GM23338 (cell line): ENCODE data around the gene KCNMB2. TPM values are rescaled to one million over a fixed set of nuclear protein-coding genes. Genes with fewer than 3 reads are reported as not detected.

Experiments
- ATAC-seq: fragments of 200-7000 bp; cut with Tn5 transposase; 3 replicates; pipeline ENCODE4 v1.9.1; 2020
- DNase-seq: peaks from one replicate; pipeline ENCODE4 v3.0.0-alpha.2; 2015; ENCODE audit warnings: low spot score
- H2AFZ ChIP-seq: fragments of 200-600 bp; sonication (generic); 2 replicates; pipeline ENCODE4 v1.8.0; 2016; ENCODE audit warnings: antibody characterized with exemption, mild to moderate bottlenecking, moderate library complexity
- H3F3A ChIP-seq: fragments of 200-600 bp; sonication (generic); replicated peaks from 2 replicates; pipeline ENCODE4 v1.8.0; 2017; ENCODE audit warnings: antibody characterized with exemption, mixed run types, low read depth
- H3K27ac ChIP-seq: fragments of 200-600 bp; sonication (generic); 2 replicates; pipeline ENCODE4 v1.6.1; 2016; ENCODE audit warnings: low read depth
- H3K27me3 ChIP-seq: fragments of 200-600 bp; sonication (generic); 2 replicates; pipeline ENCODE4 v1.8.0; 2016; ENCODE audit warnings: mild to moderate bottlenecking, mixed run types, moderate library complexity; ENCODE audit not compliant: insufficient read depth
- H3K36me3 ChIP-seq: fragments of 200-600 bp; sonication (generic); 2 replicates; pipeline ENCODE4 v1.8.0; 2016; ENCODE audit warnings: mild to moderate bottlenecking; ENCODE audit not compliant: insufficient read depth
- H3K4me1 ChIP-seq: fragments of 200-600 bp; sonication (generic); 2 replicates; pipeline ENCODE4 v1.8.0; 2016; ENCODE audit warnings: mild to moderate bottlenecking, moderate library complexity; ENCODE audit not compliant: insufficient read depth
- H3K4me2 ChIP-seq: fragments of 200-600 bp; sonication (generic); 2 replicates; pipeline ENCODE4 v1.7.1; 2017; ENCODE audit warnings: mixed run types
- H3K4me3 ChIP-seq: fragments of 200-600 bp; sonication (generic); 2 replicates; pipeline ENCODE4 v1.6.1; 2016; ENCODE audit warnings: mixed run types
- H3K79me2 ChIP-seq: fragments of 200-600 bp; sonication (generic); replicated peaks from 2 replicates; pipeline ENCODE4 v1.8.0; 2017; ENCODE audit warnings: mild to moderate bottlenecking; ENCODE audit not compliant: insufficient read depth
- H3K9me2 ChIP-seq: fragments of 200-600 bp; sonication (generic); 2 replicates; pipeline ENCODE4 v1.8.0; 2017; ENCODE audit not compliant: insufficient read depth
- H4K20me1 ChIP-seq: fragments of 200-600 bp; sonication (generic); replicated peaks from 2 replicates; pipeline ENCODE4 v1.8.0; 2017; ENCODE audit warnings: mild to moderate bottlenecking; ENCODE audit not compliant: insufficient read depth
- H3K27ac Mint-ChIP-seq: 2 replicates; pipeline ENCODE4 v1.8.0; 2020; ENCODE audit warnings: inconsistent platforms, mild to moderate bottlenecking, moderate library complexity, mixed read lengths
- H3K27me3 Mint-ChIP-seq: 3 replicates; pipeline ENCODE4 v1.8.0; 2022; ENCODE audit warnings: low read depth, mild to moderate bottlenecking, moderate library complexity, mixed read lengths, inconsistent platforms; ENCODE audit not compliant: insufficient read depth, poor library complexity
- H3K36me3 Mint-ChIP-seq: 3 replicates; pipeline ENCODE4 v1.8.0; 2021; ENCODE audit warnings: low read depth, mild to moderate bottlenecking, inconsistent platforms, moderate library complexity, mixed read lengths
- H3K4me1 Mint-ChIP-seq: 3 replicates; pipeline ENCODE4 v1.8.0; 2020; ENCODE audit warnings: mild to moderate bottlenecking, inconsistent platforms, mixed read lengths
- H3K4me3 Mint-ChIP-seq: 3 replicates; pipeline ENCODE4 v1.8.0; 2021; ENCODE audit warnings: moderate library complexity, mild to moderate bottlenecking, inconsistent platforms, mixed read lengths
- H3K9me3 Mint-ChIP-seq: 3 replicates; pipeline ENCODE4 v1.8.0; 2020; ENCODE audit warnings: moderate library complexity, mild to moderate bottlenecking, inconsistent platforms, mixed read lengths
- CREB1 ChIP-seq: fragments of 250-450 bp; sonication (Bioruptor Pico); IDR thresholded peaks from 2 replicates; pipeline ENCODE4 v1.5.0; 2020; ENCODE audit warnings: low read depth, mild to moderate bottlenecking, moderate library complexity
- EZH2 ChIP-seq: fragments of 200-600 bp; sonication (generic); IDR thresholded peaks from one replicate; pipeline ENCODE4 v1.8.0; 2017; ENCODE audit warnings: antibody characterized with exemption, mild to moderate bottlenecking, low read depth; ENCODE audit not compliant: unreplicated experiment
- NANOG ChIP-seq: IDR thresholded peaks from 2 replicates; pipeline ENCODE4 v1.6.1; 2016; ENCODE audit warnings: antibody characterized with exemption, borderline replicate concordance
- POLR2AphosphoS5 ChIP-seq: IDR thresholded peaks from 2 replicates; pipeline ENCODE4 v1.6.1; 2016; ENCODE audit warnings: antibody characterized with exemption, low read depth
- STAT1 ChIP-seq: IDR thresholded peaks from one replicate; pipeline ENCODE4 v1.6.1; 2016; ENCODE audit warnings: antibody characterized with exemption; ENCODE audit not compliant: unreplicated experiment
- ZNF114 ChIP-seq: fragments of 250-450 bp; sonication (Bioruptor Pico); IDR thresholded peaks from 2 replicates; pipeline ENCODE4 v1.5.0; 2020; ENCODE audit warnings: mild to moderate bottlenecking, moderate library complexity
- polyA plus RNA-seq: library from polyadenylated mRNA; unstranded; fragments of >200 nt; fragmentation: Nextera tagmentation; extraction: Ambion mirVana; gene quantifications from 2 replicates; pipeline ENCODE4 v1.2.1, GENCODE V29; 2016
- total RNA-seq: library from RNA; depleted of rRNA; stranded (reverse); fragments of >200 nt; shearing (Covaris generic); gene quantifications from 2 replicates; pipeline ENCODE4 v1.2.3, GENCODE V29; 2014
- TF ChIP-seq, protein P1 (sequence below): fragments of 250-450 bp; sonication (Bioruptor Pico); IDR thresholded peaks from 2 replicates; pipeline ENCODE4 v1.5.0; 2020; ENCODE audit warnings: mild to moderate bottlenecking, moderate library complexity

The KCNMB2 gene
- total and polyA plus RNA-seq, 2 experiments from 2014 or later, result 0.53 TPM; not detected in 1

DNA sequence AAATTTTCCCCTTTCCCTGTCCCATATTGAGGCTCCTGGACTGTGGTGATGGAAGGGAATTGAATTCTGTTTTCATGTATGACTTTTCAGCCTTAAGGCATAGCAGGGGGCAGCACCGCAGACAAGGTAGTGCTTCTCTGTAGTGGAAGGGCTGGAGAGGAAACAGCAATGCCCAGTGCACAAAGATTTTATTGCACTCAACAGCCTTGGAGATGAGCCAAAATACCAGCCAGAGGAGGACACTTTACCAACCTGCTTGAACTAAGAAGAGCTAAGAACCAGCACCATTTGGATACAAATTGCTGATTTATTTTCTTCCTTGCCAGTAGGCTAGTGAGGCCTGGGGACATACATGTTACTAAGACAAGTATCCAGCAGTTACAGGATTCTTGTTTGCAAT is 98.7 kb downstream of the KCNMB2 start:
- TF ChIP-seq EZH2 (no peak), STAT1 (no peak), CREB1 (CRISPR knock-in tag) (no peak)
- TF ChIP-seq, protein P1, sequence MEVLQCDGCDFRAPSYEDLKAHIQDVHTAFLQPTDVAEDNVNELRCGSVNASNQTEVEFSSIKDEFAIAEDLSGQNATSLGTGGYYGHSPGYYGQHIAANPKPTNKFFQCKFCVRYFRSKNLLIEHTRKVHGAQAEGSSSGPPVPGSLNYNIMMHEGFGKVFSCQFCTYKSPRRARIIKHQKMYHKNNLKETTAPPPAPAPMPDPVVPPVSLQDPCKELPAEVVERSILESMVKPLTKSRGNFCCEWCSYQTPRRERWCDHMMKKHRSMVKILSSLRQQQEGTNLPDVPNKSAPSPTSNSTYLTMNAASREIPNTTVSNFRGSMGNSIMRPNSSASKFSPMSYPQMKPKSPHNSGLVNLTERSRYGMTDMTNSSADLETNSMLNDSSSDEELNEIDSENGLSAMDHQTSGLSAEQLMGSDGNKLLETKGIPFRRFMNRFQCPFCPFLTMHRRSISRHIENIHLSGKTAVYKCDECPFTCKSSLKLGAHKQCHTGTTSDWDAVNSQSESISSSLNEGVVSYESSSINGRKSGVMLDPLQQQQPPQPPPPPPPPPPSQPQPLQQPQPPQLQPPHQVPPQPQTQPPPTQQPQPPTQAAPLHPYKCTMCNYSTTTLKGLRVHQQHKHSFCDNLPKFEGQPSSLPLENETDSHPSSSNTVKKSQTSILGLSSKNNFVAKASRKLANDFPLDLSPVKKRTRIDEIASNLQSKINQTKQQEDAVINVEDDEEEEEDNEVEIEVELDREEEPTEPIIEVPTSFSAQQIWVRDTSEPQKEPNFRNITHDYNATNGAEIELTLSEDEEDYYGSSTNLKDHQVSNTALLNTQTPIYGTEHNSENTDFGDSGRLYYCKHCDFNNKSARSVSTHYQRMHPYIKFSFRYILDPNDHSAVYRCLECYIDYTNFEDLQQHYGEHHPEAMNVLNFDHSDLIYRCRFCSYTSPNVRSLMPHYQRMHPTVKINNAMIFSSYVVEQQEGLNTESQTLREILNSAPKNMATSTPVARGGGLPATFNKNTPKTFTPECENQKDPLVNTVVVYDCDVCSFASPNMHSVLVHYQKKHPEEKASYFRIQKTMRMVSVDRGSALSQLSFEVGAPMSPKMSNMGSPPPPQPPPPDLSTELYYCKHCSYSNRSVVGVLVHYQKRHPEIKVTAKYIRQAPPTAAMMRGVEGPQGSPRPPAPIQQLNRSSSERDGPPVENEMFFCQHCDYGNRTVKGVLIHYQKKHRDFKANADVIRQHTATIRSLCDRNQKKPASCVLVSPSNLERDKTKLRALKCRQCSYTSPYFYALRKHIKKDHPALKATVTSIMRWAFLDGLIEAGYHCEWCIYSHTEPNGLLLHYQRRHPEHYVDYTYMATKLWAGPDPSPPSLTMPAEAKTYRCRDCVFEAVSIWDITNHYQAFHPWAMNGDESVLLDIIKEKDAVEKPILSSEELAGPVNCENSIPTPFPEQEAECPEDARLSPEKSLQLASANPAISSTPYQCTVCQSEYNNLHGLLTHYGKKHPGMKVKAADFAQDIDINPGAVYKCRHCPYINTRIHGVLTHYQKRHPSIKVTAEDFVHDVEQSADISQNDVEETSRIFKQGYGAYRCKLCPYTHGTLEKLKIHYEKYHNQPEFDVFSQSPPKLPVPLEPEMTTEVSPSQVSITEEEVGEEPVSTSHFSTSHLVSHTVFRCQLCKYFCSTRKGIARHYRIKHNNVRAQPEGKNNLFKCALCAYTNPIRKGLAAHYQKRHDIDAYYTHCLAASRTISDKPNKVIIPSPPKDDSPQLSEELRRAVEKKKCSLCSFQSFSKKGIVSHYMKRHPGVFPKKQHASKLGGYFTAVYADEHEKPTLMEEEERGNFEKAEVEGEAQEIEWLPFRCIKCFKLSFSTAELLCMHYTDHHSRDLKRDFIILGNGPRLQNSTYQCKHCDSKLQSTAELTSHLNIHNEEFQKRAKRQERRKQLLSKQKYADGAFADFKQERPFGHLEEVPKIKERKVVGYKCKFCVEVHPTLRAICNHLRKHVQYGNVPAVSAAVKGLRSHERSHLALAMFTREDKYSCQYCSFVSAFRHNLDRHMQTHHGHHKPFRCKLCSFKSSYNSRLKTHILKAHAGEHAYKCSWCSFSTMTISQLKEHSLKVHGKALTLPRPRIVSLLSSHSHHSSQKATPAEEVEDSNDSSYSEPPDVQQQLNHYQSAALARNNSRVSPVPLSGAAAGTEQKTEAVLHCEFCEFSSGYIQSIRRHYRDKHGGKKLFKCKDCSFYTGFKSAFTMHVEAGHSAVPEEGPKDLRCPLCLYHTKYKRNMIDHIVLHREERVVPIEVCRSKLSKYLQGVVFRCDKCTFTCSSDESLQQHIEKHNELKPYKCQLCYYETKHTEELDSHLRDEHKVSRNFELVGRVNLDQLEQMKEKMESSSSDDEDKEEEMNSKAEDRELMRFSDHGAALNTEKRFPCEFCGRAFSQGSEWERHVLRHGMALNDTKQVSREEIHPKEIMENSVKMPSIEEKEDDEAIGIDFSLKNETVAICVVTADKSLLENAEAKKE (CRISPR knock-in tag), result no peak
- peaks cover 16% of the 10 kb centered on the region for H3K9me3 Mint-ChIP-seq
- no peak overlapping the region for H3K4me2 ChIP-seq
- no peaks in the 10 kb centered on the region for H3K79me2 ChIP-seq
- DNase-seq, result no peak
- peaks cover 5% of the 10 kb centered on the region; the same call in 2 of the 3 replicates for H3K36me3 Mint-ChIP-seq
- no peak overlapping the region for H3K27ac ChIP-seq
- H3K4me1 ChIP-seq, result no peaks in the 10 kb centered on the region
- H3K27me3 Mint-ChIP-seq, result peaks cover 2% of the 10 kb centered on the region
- no peaks in the 10 kb centered on the region for H3K36me3 ChIP-seq
- H3K9me2 ChIP-seq, result no peaks in the 10 kb centered on the region; the same call in none of the 2 replicates
- H4K20me1 ChIP-seq, result no peaks in the 10 kb centered on the region
- no peak for ATAC-seq
- H3K4me3 Mint-ChIP-seq, result no peak overlapping the region
- H2AFZ ChIP-seq, result no peak overlapping the region
- no peaks in the 10 kb centered on the region for H3K27me3 ChIP-seq
- H3F3A ChIP-seq, result no peaks in the 10 kb centered on the region
- no peak overlapping the region for H3K27ac Mint-ChIP-seq
- H3K4me1 Mint-ChIP-seq, result no peaks in the 10 kb centered on the region; the same call in 2 of the 3 replicates
- no peak overlapping the region for H3K4me3 ChIP-seq

DNA sequence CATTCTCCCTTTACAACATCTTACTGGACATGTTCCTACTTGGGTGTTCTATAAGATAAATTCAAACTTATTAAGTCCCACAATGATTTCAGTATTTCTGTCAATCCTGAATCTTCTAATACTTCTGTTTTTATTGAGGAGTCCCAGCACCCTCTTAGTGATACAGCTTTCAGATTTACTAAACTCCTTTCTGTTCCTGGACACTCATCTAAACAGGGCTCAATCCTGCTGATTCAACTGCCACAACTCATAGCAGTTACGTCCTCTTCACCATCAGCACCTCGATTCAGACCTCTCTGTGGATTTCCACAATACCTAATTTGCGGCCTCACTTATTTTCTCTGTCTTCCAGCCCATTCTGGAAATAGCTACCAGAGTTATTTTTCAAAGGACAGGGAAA is 101.6 kb downstream of the KCNMB2 start:
- no peaks in the 10 kb centered on the region; the same call in 1 of the 2 replicates for H3K9me2 ChIP-seq
- H3K4me1 Mint-ChIP-seq, result no peaks in the 10 kb centered on the region; the same call in 2 of the 3 replicates
- no peaks in the 10 kb centered on the region for H3K79me2 ChIP-seq
- no peaks in the 10 kb centered on the region for H3K27me3 Mint-ChIP-seq
- no peak overlapping the region for H3K4me2 ChIP-seq
- H3K27me3 ChIP-seq, result no peaks in the 10 kb centered on the region
- H3K27ac Mint-ChIP-seq, result no peak overlapping the region
- H3K36me3 Mint-ChIP-seq, result peaks cover 5% of the 10 kb centered on the region; the same call in 2 of the 3 replicates
- no peak overlapping the region for H2AFZ ChIP-seq
- H3K27ac ChIP-seq, result no peak overlapping the region
- no peak overlapping the region for H3K4me3 Mint-ChIP-seq
- no peak for ATAC-seq
- DNase-seq, result no peak
- H4K20me1 ChIP-seq, result no peaks in the 10 kb centered on the region
- peaks cover 8% of the 10 kb centered on the region for H3K9me3 Mint-ChIP-seq
- H3K4me3 ChIP-seq, result no peak overlapping the region
- no peaks in the 10 kb centered on the region for H3F3A ChIP-seq
- no peaks in the 10 kb centered on the region for H3K4me1 ChIP-seq
- H3K36me3 ChIP-seq, result no peaks in the 10 kb centered on the region
- TF ChIP-seq ZNF114 (no peak), CREB1 (CRISPR knock-in tag) (no peak), NANOG (no peak), STAT1 (no peak), POLR2AphosphoS5 (no peak)
- TF ChIP-seq, protein P1 (CRISPR knock-in tag), result no peak
